ENCODE data around the gene ENOX1. TPM values are rescaled to one million over a fixed set of nuclear protein-coding genes. Genes with fewer than 3 reads are reported as not detected.

The ENOX1 gene
- total and polyA plus RNA-seq, 2 of the 8 experiments (the other 6 are each of a cell fraction or from before 2014, with no cell fraction given): 0.23 to 0.37 TPM

DNA sequence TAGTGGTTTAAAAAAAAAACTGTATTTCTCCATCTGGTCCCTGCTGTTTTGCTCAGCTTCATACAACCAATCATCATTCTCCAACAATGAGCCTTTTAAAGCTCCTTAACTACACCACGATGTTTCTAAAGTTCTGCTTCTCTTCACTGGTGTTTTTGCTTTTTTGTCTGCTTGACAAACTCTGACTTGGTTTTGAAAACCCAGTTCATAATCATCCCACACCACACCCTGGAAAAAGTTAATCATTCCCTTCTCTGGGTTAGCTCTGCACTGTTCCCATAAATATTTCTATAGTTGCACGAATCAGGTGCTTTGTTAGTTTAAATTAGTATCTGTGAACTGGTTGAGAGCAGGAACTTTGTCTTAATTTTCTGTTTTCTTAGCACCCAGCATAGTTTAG, 217.1 kb downstream of the ENOX1 start:
- no peak overlapping the region for H2BK12ac ChIP-seq (ENCODE audit: low read depth, low read length)
- H3K4ac ChIP-seq (replicated peaks; ENCODE audit: insufficient read length, low read depth, low read length): no peak overlapping the region
- no peaks in the 10 kb centered on the region for H3K23me2 ChIP-seq (ENCODE audit: low read depth, low read length)
- no peak overlapping the region for H3K27ac ChIP-seq (ENCODE audit: low read depth, low read length)
- no peak overlapping the region for H3K18ac ChIP-seq (ENCODE audit: extremely low read depth, low read length)
- no peaks in the 10 kb centered on the region for H4K20me1 ChIP-seq (replicated peaks in 1 of 2; ENCODE audit: control insufficient read depth in 1 of 2, insufficient read depth in 2 of 2, low read length in 2 of 2)
- no peak overlapping the region for H3K4me3 ChIP-seq (ENCODE audit: extremely low read depth in 1 of 4, insufficient read depth in 2 of 4, low read depth in 3 of 4, low read length in 4 of 4)
- no peak overlapping the region for H3K14ac ChIP-seq (ENCODE audit: insufficient read length)
- no peak overlapping the region for H2AK5ac ChIP-seq (ENCODE audit: low read depth, low read length)
- ChIA-PET POLR2A (ENCODE audit: partially characterized antibody) (no interaction called here), CTCF (ENCODE audit: partially characterized antibody) (interaction anchor here (0.6 to 0.8 kb wide), 2 partner anchors 81 to 591 kb away, joined by 3 to 4 read pairs; no protein-coding TSS in a partner anchor)
- no peak overlapping the region for H2BK5ac ChIP-seq (ENCODE audit: low read depth, low read length)
- H3K4me2 ChIP-seq (ENCODE audit: insufficient read depth in 1 of 2, low read depth in 2 of 2, low read length in 2 of 2): no peak overlapping the region
- no peaks in the 10 kb centered on the region for H3K36me3 ChIP-seq (ENCODE audit: control insufficient read depth in 2 of 4, insufficient read depth in 4 of 4, low read length in 3 of 4)
- no peaks in the 10 kb centered on the region for H3K79me1 ChIP-seq (ENCODE audit: low read depth, low read length)
- no peak overlapping the region for H3K56ac ChIP-seq (replicated peaks; ENCODE audit: insufficient read length, low read depth, low read length)
- no peaks in the 10 kb centered on the region for H3K27me3 ChIP-seq (replicated peaks in 1 of 4; ENCODE audit: control insufficient read depth in 3 of 4, extremely low read depth in 1 of 4, insufficient read depth in 3 of 4, low read length in 3 of 4)
- WGBS, 2 experiments (ENCODE audit: extremely low coverage in 1 of 2, insufficient coverage in 1 of 2, insufficient read length in 1 of 2, insufficient replicate concordance in 2 of 2, low coverage in 1 of 2, low lambda C conversion rate in 2 of 2, missing lambda C conversion rate in 1 of 2): 93% methylated on average over 2 of the region's 2 CpGs; no CpG with 5 or more reads in 1 of the 2 experiments
- no peak overlapping the region for H4K8ac ChIP-seq (ENCODE audit: extremely low read depth, insufficient read depth, low read length)
- H2BK15ac ChIP-seq (ENCODE audit: low read length): no peak overlapping the region
- H3K9me3 ChIP-seq (ENCODE audit: insufficient read depth in 2 of 2, low read depth in 1 of 2, low read length in 1 of 2): no peaks in the 10 kb centered on the region
- no peak overlapping the region for H4K5ac ChIP-seq (ENCODE audit: insufficient read length, low read depth, low read length)
- H3K79me2 ChIP-seq (ENCODE audit: control insufficient read depth in 1 of 2, insufficient read depth in 2 of 2, low read length in 2 of 2): no peaks in the 10 kb centered on the region
- FAIRE-seq (no peak), DNase-seq (ENCODE audit: low read depth in 1 of 2, low spot score in 2 of 2) (no peak)
- no peak for TF ChIP-seq POLR2AphosphoS5 (IDR thresholded peaks at IDR 0.05; ENCODE audit: low read depth, low read length)
- TF ChIP-seq, protein P1, sequence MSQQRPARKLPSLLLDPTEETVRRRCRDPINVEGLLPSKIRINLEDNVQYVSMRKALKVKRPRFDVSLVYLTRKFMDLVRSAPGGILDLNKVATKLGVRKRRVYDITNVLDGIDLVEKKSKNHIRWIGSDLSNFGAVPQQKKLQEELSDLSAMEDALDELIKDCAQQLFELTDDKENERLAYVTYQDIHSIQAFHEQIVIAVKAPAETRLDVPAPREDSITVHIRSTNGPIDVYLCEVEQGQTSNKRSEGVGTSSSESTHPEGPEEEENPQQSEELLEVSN (IDR thresholded peaks at IDR 0.05): no peak
- TF ChIP-seq CBX5 (IDR thresholded peaks at IDR 0.05; ENCODE audit: low read depth, low read length): no peak
- TF ChIP-seq SAP30 (IDR thresholded peaks at IDR 0.05; ENCODE audit: insufficient read depth, insufficient replicate concordance, low read length): no peak
- no peak for TF ChIP-seq ASH2L (IDR thresholded peaks at IDR 0.05; ENCODE audit: low read length)
- no peak for TF ChIP-seq RXRA (IDR thresholded peaks at IDR 0.05; ENCODE audit: insufficient read depth, low read depth, low read length)
- no peak for TF ChIP-seq TEAD4 (IDR thresholded peaks at IDR 0.05; ENCODE audit: low read depth, low read length)
- no peak for TF ChIP-seq ATF2 (IDR thresholded peaks at IDR 0.05; ENCODE audit: low read length)
- H3K4me1 ChIP-seq (replicated peaks in 1 of 4; ENCODE audit: control insufficient read depth in 3 of 4, insufficient read depth in 4 of 4, low read length in 3 of 4): no peaks in the 10 kb centered on the region; a peak in 1 of 7 replicates
- no peak overlapping the region for H2BK120ac ChIP-seq (replicated peaks; ENCODE audit: low read depth, low read length)
- H4K91ac ChIP-seq (replicated peaks; ENCODE audit: insufficient read length, low read length): no peak overlapping the region
- no peak overlapping the region for H2AFZ ChIP-seq (ENCODE audit: low read length)
- no peak overlapping the region for H3K9ac ChIP-seq (replicated peaks in 1 of 4; ENCODE audit: extremely low read depth in 1 of 4, low read depth in 3 of 4, low read length in 3 of 4)
- H3K23ac ChIP-seq (ENCODE audit: insufficient read length): no peak overlapping the region
- H2BK20ac ChIP-seq (ENCODE audit: low read length): no peak overlapping the region

Measured in H1 (cell line).